SJCRH30 (cell line): ENCODE data around the gene LDAH. TPM values are rescaled to one million over a fixed set of nuclear protein-coding genes. Genes with fewer than 3 reads are reported as not detected.

Experiments
- DNase-seq, 2 experiments: peaks; one replicate each; pipeline ENCODE4 v3.0.0-alpha.2; 2015 to 2020
- H3K27ac ChIP-seq: fragments of 250-450 bp; sonication (Bioruptor Pico); 2 replicates; pipeline ENCODE4 v1.5.1; 2020; ENCODE audit warnings: mild to moderate bottlenecking, moderate library complexity
- H3K27me3 ChIP-seq: fragments of 250-450 bp; sonication (Bioruptor Pico); 2 replicates; pipeline ENCODE4 v1.5.1; 2020; ENCODE audit warnings: mild to moderate bottlenecking, moderate library complexity
- H3K36me3 ChIP-seq: fragments of 250-450 bp; sonication (Bioruptor Pico); 2 replicates; pipeline ENCODE4 v1.5.1; 2020; ENCODE audit warnings: mild to moderate bottlenecking, moderate library complexity
- H3K4me1 ChIP-seq: fragments of 250-450 bp; sonication (Bioruptor Pico); 2 replicates; pipeline ENCODE4 v1.5.1; 2020; ENCODE audit warnings: mild to moderate bottlenecking, moderate library complexity
- H3K4me3 ChIP-seq: fragments of 250-450 bp; sonication (Bioruptor Pico); 2 replicates; pipeline ENCODE4 v1.5.1; 2020; ENCODE audit warnings: mild to moderate bottlenecking, moderate library complexity
- H3K9me3 ChIP-seq: fragments of 250-450 bp; sonication (Bioruptor Pico); replicated peaks from 2 replicates; pipeline ENCODE4 v1.5.1; 2020; ENCODE audit warnings: mild to moderate bottlenecking, moderate library complexity
- total RNA-seq: library from RNA; depleted of rRNA; stranded (reverse); fragments of >200 nt; shearing (Covaris generic); gene quantifications from 2 replicates; pipeline ENCODE4 v1.2.3, GENCODE V29; 2014

LDAH gene
- total RNA-seq, 1 experiment from 2014 or later = 27.6 TPM

DNA sequence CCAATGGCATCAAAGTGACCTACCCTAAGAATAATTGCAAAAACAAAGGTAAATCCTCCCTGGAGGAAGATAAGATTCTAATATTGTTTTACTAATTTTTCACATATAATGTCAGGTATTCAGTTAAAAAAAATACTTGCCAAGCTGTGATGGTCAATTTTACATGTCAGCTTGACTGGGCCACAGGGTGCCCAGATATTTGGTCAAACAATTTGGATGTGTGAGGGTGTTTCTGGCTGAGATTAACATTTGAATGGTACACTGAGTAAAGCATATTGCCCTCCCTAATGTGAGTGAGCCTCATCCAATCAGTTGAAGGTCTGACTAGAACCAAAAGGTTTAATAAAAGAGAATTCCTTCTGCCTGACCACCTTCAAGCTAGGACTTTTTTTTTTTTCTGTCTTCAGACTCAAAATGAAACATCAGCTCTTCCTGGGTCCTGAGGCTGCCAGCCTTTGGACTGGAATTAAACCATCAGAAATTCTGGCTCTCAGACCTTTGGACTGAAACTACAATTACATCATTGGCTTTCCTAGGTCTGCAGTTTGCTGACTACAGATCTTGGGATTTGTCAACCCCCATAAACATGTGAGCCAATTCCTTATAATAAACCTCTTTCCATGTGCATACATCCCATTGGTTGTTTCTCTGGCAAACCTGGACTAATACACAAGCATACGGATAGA is 65.4 kb downstream of the LDAH start:
- no peak for DNase-seq
- Histone ChIP-seq H3K36me3 (no peaks in the 10 kb centered on the region), H3K27me3 (no peaks in the 10 kb centered on the region), H3K4me1 (no peaks in the 10 kb centered on the region), H3K27ac (no peak overlapping the region), H3K4me3 (no peak overlapping the region), H3K9me3 (no peaks in the 10 kb centered on the region)

DNA sequence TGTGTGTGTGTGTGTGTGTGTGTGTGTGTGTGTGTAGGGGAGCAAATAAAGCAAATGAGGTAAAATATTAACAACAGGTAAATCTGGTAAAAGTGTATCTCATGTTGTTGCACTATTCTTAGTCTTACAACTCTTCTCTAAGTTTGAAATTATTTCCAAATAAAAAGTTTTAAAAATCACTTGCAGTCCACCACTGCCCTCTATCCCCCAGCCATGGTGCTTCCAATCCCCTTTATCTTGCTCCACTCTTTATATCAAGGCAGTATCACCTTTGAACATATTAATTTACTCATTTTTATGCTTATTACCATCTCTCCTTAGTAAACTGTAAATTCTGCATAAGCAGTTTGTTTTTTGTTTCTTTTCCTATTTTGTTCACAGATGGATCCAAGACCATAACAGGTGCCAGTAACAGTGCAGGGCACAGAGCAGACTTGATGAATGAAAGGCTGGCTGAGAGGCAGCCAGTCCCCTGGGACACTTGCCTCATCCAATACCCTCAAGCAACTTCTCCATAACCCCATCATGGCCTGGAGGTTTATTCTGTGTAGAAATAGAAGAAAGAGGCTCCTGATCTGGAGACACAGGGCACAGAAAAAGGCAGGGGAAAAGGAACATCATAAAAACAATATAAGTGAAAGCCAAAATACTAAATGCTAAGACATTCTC is 67.6 kb downstream of the LDAH start:
- Histone ChIP-seq H3K27ac (no peak overlapping the region), H3K36me3 (no peaks in the 10 kb centered on the region), H3K27me3 (no peaks in the 10 kb centered on the region), H3K4me1 (no peaks in the 10 kb centered on the region), H3K4me3 (no peak overlapping the region), H3K9me3 (no peaks in the 10 kb centered on the region)
- DNase-seq = peak in 1 of 2 experiments; percentile 39

DNA sequence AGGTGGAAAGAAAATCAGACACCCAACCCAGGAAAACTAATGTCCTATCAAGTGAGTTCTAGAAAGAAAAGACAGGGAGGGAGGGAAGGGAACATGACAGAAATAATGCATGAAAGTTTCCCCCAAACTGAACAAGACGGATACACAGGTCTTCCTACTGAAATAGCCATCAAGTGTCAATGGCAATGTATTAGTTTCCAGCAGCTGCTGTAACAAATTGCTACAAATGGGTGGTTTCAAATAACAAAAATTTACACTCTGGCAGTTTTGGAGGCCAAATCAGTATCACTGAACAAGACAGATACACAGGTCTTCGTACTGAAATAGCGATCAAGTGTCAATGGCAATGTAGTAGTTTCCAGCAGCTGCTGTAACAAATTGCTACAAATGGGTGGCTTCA is 70.6 kb downstream of the LDAH start:
- no peak for DNase-seq
- Histone ChIP-seq H3K4me1 (no peaks in the 10 kb centered on the region), H3K27me3 (no peaks in the 10 kb centered on the region), H3K27ac (no peak overlapping the region), H3K36me3 (no peaks in the 10 kb centered on the region), H3K9me3 (no peaks in the 10 kb centered on the region), H3K4me3 (no peak overlapping the region)

DNA sequence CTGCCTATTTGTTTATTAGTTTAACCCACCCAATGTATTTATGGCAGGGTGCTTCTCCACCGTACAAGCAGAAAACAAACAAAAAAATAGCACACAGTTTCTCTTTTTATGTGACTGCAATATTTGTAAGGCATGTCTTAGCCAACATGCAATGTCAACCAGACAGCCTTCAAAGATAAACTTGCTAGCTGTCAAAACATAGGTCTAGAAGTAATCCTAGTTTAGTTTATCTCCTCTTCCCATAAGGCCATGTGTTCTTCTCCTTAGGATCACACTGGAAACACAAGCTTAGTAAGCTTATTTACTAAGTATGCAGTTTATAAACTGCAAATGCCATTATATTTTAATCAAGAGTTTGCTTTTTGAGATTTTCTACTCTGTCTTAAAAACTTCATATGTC is 75.6 kb downstream of the LDAH start:
- Histone ChIP-seq H3K4me1 (no peaks in the 10 kb centered on the region), H3K27me3 (no peaks in the 10 kb centered on the region), H3K9me3 (no peaks in the 10 kb centered on the region), H3K4me3 (no peak overlapping the region), H3K36me3 (no peaks in the 10 kb centered on the region), H3K27ac (no peak overlapping the region)
- DNase-seq = no peak

DNA sequence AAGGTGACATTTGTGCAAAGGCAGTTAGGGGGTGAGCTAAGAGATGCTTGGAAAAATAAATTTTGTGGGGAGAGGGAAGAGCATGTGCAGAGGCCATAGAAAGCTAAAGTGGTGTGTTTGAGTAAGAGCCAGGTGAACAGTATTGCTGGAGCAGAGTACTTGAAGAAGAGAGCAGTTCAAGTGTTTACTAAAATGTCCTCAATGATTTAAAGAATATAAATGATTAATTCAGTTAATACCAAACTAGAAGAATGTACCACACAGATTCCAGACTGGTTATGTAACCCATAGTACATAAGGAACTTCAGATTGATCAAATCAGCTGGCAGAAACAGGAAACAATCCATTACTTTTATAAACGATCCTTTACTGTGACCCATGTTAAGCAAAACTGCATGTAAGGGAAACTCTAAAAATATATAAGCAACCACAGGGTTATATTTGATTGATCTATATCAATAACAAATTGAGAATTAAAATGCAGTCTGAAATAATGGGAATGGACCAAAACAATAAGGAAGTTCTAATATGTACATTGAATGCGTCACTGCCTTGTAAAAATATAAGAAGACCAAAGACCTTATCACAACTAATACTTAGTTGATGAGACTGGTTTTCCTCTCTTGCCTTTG is 76.9 kb downstream of the LDAH start:
- no peak for DNase-seq
- Histone ChIP-seq H3K4me3 (no peak overlapping the region), H3K27me3 (no peaks in the 10 kb centered on the region), H3K36me3 (no peaks in the 10 kb centered on the region), H3K9me3 (no peaks in the 10 kb centered on the region), H3K4me1 (no peaks in the 10 kb centered on the region), H3K27ac (no peak overlapping the region)

DNA sequence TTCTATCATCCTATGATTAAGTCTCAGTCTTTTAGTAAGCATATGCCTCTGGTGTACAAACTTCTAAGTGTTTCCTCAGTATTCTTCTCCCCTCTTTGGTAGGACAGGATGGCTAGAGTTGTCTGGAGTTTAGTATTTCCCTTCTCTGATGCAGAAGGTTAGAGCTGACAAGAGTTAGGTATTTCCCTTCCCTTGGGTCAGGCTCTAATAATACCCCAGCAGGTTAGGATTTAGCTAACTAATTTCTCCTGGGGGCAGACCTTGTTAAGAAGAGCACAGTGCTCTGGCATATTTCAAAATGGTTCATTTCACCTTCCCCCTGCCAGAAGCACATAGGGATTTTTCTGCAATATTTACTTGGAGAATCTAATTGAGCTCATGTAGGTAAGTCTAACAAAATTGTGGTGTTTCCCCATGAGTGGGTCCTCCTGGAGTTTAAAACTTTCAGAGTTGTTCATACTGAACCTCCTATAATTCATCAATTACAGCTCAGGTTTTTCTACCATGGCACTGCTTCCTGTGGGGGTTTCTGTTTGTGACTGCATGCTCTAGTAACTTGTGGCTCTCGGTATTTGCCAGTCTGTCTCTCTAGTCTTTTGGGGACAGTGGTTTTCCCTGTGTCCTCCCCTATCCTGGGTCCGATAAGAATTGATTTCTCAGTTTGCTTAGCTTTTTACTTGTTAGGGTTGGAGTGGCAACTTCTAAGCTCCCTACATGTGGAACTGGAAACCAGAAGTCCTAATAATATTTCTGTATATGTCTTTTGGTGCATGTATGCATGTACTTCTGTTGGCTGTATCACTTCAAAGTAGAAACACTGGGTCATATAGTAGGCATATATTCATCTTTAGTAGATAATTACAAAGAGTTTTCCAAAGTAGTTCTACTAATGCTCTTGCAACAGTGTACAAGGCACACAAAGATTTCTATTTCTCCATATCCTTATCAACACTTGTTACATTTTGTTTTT is 78.2 kb downstream of the LDAH start:
- DNase-seq = no peak
- no peaks in the 10 kb centered on the region for H3K9me3 ChIP-seq
- H3K36me3 ChIP-seq = no peaks in the 10 kb centered on the region
- no peaks in the 10 kb centered on the region for H3K4me1 ChIP-seq
- no peak overlapping the region for H3K4me3 ChIP-seq
- H3K27ac ChIP-seq = no peak overlapping the region
- H3K27me3 ChIP-seq = no peaks in the 10 kb centered on the region

DNA sequence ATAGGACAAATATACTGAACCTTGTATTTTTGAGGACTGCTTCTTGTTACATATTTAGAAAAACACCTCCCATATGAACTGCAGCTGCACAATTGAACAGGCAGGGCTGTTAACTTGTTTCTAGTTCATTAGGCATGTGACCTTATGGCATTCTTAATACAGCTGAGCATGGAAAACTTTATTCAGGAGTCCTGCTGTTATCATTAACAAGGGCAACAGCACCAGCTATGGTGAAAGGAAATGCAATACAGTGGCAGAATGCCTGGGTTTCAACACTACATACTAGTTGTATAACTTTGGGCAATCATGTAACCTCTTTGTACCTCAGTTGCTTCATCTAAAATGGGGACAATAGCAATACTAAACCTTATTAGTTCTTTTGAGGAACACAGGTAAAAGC is 84.1 kb downstream of the LDAH start:
- Histone ChIP-seq H3K4me3 (no peak overlapping the region), H3K9me3 (no peaks in the 10 kb centered on the region), H3K4me1 (no peaks in the 10 kb centered on the region), H3K27me3 (no peaks in the 10 kb centered on the region), H3K36me3 (no peaks in the 10 kb centered on the region), H3K27ac (no peak overlapping the region)
- DNase-seq = no peak

DNA sequence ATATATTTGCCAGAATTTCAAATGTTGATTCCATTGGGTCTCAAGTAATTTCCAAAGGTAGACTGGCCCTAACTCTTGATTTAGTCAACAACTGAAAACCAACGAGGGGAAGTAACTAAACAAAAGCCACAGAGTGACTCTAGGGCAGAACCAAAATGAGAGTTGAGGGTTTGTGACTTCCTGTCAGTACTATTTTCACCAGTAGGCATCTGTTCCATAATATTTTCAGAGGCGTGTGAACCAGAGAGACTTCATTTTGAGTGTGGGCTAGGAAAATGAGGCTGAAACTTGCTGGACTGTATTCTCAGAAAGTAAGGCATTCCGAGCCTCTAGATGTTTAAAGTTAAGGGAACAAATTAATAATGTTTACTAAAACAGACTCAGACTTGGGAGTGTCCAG is 85.4 kb downstream of the LDAH start:
- no peaks in the 10 kb centered on the region for H3K9me3 ChIP-seq
- DNase-seq = no peak
- H3K27me3 ChIP-seq = no peaks in the 10 kb centered on the region; the same call in 1 of the 2 replicates
- no peaks in the 10 kb centered on the region for H3K4me1 ChIP-seq
- no peak overlapping the region for H3K27ac ChIP-seq
- no peaks in the 10 kb centered on the region for H3K36me3 ChIP-seq
- H3K4me3 ChIP-seq = no peak overlapping the region

DNA sequence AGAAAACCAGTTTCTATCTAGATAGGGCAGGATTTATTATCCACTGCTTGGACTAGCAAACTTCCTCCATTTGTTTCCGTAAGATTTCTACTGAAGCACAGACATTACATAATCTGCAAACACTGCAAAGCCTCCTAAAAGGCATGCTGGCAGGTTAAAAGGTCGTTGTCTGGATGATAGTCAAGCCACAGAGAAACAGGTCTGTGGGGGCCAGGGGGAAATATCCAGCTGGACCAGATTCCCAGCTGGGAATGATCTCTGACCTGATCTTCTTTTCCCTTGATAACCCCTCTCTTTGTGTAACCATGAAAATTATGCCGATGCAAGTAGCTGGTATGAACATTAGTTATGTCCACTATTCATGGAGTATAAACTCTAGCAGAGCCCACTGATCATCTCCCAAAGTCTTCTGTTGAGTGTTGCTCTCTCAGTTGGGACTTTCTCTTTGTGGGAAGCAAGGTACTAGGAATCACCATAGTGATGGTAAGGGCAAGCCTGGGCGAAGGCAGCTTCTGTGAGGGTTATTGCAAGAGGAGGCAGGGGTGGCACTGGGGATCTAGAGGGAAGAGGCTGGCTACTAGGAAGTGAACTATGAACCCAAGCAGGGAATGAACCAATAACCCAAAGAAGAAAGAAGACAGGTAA is 94.7 kb downstream of the LDAH start:
- Histone ChIP-seq H3K36me3 (no peaks in the 10 kb centered on the region), H3K4me3 (no peak overlapping the region), H3K27me3 (no peaks in the 10 kb centered on the region; the same call in 1 of the 2 replicates), H3K4me1 (peaks cover 13% of the 10 kb centered on the region), H3K27ac (no peak overlapping the region), H3K9me3 (no peaks in the 10 kb centered on the region)
- DNase-seq = peak; percentile 14 to 25

DNA sequence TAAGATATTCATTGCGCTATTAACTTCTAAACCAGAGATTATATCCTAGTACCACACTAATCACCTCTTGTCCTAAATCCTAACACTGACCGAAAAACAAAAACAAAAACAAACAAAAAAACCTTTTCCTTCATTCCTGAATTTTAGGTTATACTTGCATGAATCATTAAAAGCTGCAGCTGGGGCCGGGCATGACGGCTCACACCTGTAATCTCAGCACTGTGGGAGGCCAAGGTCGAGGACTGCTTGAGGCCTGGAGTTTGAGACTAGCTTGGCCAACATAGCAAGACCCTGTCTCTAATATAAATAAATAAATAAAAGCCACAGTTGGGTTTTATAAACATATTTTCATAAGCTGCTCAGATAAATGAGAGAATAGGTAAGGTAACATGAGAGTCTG is 96.0 kb downstream of the LDAH start:
- H3K27me3 ChIP-seq = no peaks in the 10 kb centered on the region
- H3K9me3 ChIP-seq = no peaks in the 10 kb centered on the region
- no peak overlapping the region for H3K27ac ChIP-seq
- no peak overlapping the region for H3K4me3 ChIP-seq
- peaks cover 13% of the 10 kb centered on the region for H3K4me1 ChIP-seq
- 0 out of 2 replicates have a peak, but pooled peaks cover 4% of the 10 kb centered on the region for H3K36me3 ChIP-seq
- DNase-seq = no peak

DNA sequence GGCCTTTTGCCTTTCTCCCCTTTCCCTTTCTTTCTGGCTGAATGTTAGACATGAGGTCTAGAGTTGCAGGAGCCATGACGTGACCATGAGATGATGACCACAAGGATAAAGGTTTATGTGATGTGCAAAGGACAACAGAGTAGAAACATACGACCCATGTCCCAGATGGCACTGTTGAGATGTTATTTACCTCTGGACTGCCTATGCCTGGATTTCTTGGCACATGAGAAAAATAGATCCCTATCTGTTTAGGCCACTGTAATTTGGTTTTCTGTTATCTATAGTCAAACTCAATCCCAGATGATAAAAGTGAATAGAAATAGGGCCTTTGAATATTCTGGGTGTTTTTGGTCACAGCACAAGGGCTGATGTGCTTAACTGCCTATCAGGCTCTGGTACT is 97.1 kb downstream of the LDAH start:
- Histone ChIP-seq H3K27me3 (no peaks in the 10 kb centered on the region), H3K36me3 (0 out of 2 replicates have a peak, but pooled peaks cover 4% of the 10 kb centered on the region)

DNA sequence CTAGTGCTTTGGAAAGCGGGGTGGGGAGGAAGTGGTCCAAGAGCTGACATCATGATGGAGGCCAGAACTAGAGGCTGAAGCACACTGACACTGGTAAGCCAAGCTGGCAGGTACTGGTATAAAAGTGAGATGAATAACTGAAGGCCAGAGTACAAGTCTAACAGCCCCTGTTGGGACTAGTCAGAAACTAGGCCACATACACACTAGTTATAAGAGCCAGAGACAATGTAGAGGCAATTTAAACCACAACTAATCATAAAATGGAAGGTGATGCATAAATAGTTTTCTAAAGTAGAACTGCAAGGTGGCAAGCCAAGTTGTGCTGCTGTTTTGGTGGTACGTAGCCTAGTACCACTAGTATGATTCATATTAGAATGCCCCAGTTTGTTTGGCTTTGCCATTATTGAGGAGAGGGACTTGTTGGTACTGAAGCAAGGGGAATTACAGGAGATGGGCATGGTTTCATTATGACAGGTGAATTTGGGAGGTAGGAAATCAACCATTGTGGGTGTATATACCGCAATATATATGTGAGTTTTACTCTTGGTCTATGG is 98.3 kb downstream of the LDAH start:
- Histone ChIP-seq H3K27ac (no peak overlapping the region), H3K9me3 (no peaks in the 10 kb centered on the region), H3K27me3 (no peaks in the 10 kb centered on the region), H3K4me1 (peaks cover 13% of the 10 kb centered on the region), H3K36me3 (0 out of 2 replicates have a peak, but pooled peaks cover 4% of the 10 kb centered on the region), H3K4me3 (no peak overlapping the region)
- DNase-seq = no peak

More for the DNA sequence above, 97.1 kb downstream of the LDAH start:
- Histone ChIP-seq H3K27ac (no peak overlapping the region), H3K4me3 (no peak overlapping the region), H3K4me1 (peaks cover 13% of the 10 kb centered on the region), H3K9me3 (no peaks in the 10 kb centered on the region)
- DNase-seq = no peak

DNA sequence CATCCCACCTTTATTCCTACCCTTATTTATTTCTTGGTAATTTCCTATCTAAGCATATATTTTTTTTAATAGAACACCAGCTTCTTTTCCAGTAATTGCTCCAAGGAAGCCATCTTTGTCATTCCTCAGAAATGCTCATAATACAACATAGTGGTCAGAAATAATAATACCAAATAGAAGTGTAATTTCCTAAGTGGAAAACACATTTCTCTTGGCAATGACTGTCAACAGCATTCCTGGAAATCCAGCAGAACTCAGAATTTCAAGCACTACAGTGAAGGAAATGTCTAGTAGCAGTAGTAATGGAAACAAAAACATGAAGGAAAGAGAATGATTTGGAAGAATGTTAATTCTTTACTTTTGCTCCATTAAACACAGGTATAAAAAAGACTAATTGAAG is 99.4 kb downstream of the LDAH start:
- Histone ChIP-seq H3K4me1 (peaks cover 10% of the 10 kb centered on the region), H3K36me3 (0 out of 2 replicates have a peak, but pooled peaks cover 4% of the 10 kb centered on the region), H3K4me3 (no peak overlapping the region), H3K9me3 (no peaks in the 10 kb centered on the region), H3K27ac (no peak overlapping the region), H3K27me3 (no peaks in the 10 kb centered on the region)
- DNase-seq = no peak
